CD4-positive, alpha-beta T cell treated with Interleukin-6 for 4 hours (primary cell): ENCODE data around the gene FKBP5.

Source experiments
- DNase-seq: peaks from one replicate; pipeline ENCODE4 v3.0.0-alpha.2; 2020; ENCODE audit warnings: mixed read lengths

Gene FKBP5

GRCh38 chr6:35662999-35663398, 25.7 kb downstream of the FKBP5 start:
- no peak for DNase-seq

DNA sequence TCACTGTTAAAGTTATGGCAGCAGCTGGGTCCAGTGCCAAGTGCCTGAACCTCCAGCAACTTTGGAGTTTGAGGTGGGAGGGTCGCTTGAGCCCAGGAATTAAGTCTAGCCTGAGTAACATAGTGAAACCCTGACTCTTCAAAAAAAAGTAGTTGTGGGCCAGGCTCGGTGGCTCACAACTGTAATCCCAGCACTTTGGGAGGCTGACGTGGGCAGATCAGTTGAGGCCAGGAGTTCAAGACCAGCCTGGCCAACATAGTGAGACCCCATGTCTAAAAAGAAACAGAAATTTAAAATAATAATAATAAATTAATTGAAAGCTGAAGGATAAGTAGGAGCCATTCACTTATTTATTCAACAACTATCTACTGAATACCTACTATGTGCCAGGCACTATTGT, 33.8 kb downstream of the FKBP5 start:
- DNase-seq = no peak

- DNase-seq = no peak
These were observed 37.5 kb downstream of the FKBP5 start for GRCh38 chr6:35651244-35651643.

- no peak for DNase-seq
These were observed 38.7 kb downstream of the FKBP5 start for GRCh38 chr6:35650015-35650414.

DNA sequence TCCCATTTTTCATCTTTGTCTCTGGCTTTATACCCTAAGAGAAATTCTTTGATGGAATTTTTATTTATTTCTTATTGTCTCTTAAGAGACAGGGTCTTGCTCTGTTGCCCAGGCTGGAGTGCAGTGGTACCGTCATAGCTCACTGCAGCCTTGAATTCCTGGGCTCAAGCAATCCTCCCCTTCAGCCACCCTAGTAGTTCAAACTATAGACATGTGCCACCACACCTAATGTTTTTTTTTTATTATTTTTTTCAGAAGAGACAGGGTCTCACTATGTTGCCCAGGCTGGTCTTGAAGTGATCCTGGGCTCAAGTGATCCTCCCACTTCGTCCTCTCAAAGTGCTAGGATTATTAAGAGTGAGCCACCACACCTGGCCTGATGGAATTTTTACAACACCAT, 40.5 kb downstream of the FKBP5 start:
- DNase-seq = no peak

DNA sequence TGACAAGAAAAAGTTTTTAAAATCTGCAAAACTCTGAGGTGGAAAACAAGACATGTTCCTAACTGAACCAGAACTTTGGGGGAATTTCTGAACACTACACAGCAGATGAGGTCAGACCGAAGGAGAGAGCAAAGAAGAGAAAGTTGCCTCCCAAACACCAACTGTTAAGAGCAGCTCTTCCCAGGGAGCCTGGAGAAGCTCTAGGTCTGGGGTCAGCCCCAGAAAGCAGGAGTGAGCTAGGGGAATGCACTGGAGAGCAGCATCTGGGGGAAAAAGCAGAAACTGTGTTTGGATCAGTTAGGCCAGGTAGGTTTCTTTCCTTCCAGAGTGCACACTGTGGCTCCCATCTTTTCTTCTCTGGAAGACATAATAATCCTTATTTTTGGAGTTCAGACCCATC, 41.3 kb downstream of the FKBP5 start:
- no peak for DNase-seq

DNA sequence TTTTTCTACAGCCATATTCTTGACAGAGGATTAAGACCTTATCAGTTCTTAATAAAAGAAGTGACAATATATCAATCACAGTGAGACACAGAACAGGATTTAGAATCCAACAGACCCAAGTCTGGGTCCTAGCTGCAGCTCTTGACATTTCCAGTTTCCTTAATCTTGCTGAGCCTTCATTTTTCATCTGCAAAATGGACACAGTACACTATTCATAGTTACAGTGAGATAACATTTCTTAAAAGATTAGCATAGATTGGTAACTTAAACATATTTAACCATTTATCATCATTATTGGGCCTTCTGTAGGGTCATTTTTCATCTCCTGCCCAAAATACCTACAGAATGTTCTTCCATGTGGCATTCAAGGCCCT, 45.6 kb downstream of the FKBP5 start:
- DNase-seq = no peak

- no peak for DNase-seq
These were observed 46.1 kb downstream of the FKBP5 start for GRCh38 chr6:35642471-35643161.

DNA sequence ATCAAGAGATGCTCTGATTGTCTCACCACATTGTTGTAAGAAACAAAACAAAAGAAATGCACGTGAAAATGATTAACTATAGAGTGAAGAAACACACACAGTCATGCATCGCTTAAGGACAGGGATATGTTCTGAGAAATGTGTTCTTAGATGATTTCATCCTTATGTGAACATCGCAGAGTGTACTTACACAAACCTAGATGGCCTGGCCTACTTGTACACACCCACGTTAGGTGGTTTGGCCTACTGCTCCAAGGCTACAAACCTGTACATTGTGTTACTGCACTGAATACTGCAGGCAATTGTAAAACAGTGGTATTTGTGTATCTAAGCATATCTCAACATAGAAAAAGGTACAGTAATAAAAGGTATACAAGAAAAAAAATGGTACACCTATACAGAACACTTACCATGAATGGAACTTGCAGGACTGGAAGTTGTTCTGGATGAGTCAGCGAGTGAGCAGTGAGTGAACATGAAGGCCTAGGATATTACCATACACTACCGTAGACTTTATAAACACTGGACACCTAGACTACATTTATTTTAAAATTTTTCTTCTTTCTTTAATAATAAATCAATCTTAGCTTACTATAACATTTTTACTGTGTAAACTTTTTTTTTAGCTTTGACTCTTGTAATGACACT, 48.6 kb downstream of the FKBP5 start:
- DNase-seq = no peak

DNA sequence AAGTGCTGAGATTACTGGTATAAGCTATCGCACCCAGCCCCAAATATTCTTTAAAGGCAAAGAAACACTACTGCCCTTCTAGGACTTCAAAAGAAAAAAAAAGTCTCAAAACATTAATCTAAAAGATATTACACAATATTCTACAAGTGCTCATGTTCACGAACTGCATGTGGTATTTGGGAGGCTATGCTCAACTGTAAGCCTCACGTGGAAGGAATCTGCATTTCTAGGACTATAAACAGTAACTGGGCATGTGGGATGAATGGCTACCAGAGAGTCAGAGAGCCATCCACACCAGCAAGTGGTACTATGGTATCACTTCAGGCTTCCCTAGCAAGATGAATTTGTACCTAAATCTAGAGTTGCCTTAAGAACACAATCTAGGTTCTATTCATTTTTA, 50.0 kb downstream of the FKBP5 start:
- DNase-seq = no peak

GRCh38 chr6:35637911-35638310, 50.8 kb downstream of the FKBP5 start:
- DNase-seq = no peak

GRCh38 chr6:35635601-35636597, 52.8 kb downstream of the FKBP5 start:
- DNase-seq = no peak

DNA sequence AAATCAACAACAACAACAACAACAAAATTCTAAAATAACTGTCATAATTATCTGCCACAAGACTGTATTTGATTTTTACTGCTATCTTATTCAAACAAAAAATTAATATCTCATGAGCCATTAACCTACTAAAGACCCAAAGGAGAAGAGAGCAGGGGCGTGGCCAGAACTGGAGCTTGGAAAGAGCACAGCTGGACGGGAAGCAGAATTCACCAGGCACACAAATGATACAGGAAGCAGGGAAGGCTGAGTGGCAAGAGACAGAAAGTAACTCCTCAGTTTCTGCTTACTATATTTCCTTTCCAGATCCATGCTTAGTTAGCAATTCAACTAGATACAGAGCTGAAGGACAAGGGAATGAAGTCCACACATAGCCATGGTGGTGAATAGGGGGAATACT, 54.4 kb downstream of the FKBP5 start:
- DNase-seq = no peak

- no peak for DNase-seq
These were observed 55.1 kb downstream of the FKBP5 start for GRCh38 chr6:35633579-35634089.

DNA sequence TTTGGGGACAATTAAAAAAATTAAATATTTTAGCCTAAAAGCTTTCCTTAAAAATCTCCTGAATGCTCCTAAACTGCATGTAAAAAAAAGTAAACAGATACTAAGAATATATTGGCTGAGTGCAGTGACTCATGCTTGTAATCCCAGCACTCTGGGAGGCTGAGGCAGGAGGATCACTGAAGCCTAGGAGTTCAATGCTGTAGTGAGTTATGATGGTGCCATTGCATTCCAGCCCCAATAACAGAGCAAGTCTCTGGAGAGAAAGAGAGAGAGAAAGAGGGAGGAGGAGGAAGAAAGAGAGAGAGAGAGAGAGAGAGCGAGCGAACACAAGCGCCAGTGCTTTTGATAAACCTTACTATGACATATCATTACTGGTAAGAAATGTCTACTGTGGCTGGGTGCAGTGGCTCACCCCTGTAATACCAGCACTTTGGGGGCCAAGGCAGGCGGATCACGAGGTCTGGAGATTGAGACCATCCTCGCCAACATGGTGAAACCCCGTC, 58.8 kb downstream of the FKBP5 start:
- DNase-seq = no peak

DNA sequence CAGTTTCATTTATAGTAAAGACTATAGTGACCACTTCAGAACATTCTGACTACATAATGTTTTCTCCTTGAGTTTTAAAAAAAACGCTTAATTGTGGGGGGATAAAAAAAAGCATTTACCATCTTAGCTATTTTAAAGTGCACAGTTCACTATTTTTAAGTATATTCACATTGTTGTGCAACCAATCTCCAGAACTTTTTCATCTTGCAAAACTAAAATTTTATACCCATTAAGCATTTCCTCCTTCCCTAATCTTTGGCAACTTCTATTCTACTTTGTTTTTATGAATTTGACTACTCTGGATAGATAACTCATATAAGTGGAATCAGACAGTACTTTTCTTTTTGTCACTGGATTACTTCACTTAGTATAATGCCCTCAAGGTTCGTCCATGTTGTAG, 62.3 kb downstream of the FKBP5 start:
- no peak for DNase-seq

GRCh38 chr6:35624341-35625070, 64.2 kb downstream of the FKBP5 start:
- no peak for DNase-seq

GRCh38 chr6:35622283-35622682, 66.4 kb downstream of the FKBP5 start:
- DNase-seq = no peak

DNA sequence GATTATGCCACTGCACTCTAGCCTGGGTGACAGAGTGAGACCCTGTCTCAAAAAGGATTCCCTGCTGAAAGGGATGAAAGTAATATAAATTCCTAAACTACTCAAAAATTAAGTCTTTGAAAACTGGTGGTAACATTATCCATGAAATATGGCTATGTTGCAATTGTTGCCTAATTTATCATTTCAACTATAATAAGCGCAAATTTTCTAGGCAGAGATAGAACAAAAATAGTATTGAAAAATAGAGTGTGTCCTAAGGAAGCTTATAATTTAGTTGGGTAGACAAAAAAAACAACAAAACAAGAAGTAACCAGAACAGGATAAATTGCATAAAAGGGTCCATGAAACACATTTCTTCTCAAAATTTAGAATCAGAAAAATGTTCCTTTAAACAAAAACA, 68.0 kb downstream of the FKBP5 start:
- DNase-seq = no peak

DNA sequence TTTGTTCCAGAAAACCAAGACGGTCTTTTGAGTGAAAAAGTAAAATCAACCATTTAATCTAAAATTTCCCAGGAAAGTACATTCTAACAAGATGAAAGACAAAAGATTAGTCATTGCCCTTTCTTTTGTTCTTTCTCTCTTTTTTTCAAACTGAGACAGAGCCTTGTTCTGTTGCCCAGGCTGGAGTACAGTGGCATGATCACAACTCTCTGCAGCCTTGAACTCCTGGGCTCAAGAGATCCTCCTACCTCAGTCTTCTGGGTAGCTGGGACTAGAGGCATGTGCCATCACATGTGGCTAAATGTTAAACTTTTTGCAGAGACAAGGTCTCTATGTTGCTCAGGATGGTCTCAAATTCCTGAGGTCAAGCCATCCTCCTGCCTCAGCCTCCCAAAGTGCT, 75.0 kb downstream of the FKBP5 start:
- DNase-seq = no peak

DNA sequence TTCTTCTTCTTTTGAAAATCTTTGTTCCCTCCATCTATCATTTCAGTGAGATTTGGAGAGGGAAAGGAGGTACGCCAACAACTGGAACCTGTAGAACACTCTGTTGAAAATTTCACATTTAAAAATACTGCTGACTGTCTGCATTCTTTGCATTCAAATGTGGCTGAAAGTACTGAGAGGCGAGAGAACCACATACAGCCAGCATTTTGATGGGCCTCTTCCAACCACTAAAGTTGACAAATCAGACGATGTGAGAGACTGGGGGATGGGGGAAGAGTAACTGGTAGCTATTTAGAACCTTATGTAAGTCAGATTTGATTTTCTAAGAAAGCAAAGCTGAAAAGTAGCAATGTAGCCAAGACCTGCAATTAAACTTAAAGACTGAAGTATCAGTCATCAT, 77.5 kb downstream of the FKBP5 start:
- DNase-seq = peak; percentile 47

DNA sequence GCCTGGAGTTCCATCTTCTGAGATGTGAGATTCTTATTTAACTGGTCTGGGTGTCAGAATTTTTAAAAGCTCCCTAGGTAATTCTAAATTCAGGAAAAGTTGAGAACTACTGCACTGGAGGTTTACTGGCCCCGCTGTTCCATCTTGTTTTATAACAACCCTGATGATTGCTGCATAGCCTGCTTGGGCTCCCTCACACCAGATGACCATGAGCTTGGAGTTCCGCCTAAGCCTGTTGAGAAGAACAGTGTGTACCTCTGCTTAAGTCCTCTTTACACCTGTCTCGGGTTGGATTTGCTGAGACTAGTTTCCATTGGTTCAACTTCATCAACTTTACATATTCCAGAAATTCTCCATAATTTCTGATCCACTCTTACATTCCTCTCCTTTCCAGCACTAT, 77.9 kb downstream of the FKBP5 start:
- no peak for DNase-seq

DNA sequence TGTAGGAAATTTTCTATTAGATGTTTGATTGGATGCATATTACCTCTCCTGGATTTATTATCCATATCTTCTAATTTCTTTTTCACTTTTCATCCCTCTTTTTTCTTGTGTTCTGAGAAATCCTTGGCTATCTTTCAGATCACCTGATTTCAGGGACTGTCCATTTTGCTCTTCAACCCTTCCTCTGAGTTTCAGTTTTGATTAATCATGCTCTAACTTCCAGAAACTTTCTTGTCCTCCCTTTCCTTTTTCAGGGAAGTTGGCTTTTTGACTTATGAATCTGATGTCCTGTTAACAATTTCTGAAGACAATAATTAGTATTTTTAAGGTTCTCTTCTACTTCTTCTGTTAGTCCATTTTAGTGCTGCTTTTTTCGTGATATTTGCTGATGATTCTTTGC, 79.1 kb downstream of the FKBP5 start:
- DNase-seq = no peak
